Smooth muscle cell of the pulmonary artery (primary cell): Measurements from ENCODE around the gene ASCL2. TPM values are rescaled to one million over a fixed set of nuclear protein-coding genes. Genes with fewer than 3 reads are reported as not detected.

Experiments
- total RNA-seq: library from RNA; depleted of rRNA; stranded (reverse); fragments of >200 nt; gene quantifications from 2 replicates; pipeline ENCODE4 v1.2.3, GENCODE V29; 2014

Gene ASCL2, protein sequence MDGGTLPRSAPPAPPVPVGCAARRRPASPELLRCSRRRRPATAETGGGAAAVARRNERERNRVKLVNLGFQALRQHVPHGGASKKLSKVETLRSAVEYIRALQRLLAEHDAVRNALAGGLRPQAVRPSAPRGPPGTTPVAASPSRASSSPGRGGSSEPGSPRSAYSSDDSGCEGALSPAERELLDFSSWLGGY
- total RNA-seq, result not detected in 2 replicates

DNA sequence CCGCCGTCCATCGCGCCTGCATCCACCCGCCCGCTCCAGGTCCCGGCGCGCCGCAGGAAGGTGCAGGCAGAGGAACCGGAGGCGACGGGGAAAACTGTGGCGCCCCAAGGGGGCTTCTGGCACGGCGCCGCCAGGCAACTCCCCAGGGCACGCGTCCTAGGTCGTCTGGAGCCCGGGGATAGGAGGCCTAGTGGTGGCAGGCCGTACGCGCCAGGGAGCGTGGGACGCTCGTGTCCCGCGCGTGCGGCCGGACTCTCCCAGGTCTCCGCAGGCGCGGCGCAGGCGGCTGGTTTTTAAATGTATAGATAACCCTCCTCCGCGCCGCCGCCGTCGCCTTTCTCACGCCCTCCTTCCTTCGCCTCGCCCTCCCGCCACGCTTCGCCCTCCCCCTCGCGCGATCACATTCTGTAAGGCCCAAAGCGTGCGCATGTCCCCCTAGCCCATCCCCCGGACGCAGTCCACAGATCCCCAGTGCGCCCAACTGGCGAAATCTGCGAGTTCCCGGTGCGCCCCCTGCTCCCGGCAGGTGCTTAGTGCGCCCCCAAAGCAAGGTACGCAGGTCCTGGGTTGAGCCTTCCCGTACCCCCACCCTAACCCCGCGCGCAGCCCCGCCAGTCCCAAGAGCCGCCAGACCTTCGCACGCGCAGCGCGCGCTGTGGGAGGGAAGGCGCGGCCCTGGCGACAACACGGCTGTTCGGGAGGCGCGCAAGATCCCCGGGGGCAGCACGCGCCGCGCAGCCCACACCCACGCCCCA lies at the start of gene ASCL2:
TSS of gene ASCL2 (minus strand) at position 267 of the 755 bp plus-strand sequence. CDS start at position 11, 256 bp downstream.

GRCh38 chr11:2301631-2302305 lies 31.4 kb upstream of the ASCL2 start, which contains the start of the genes C11orf21 and TSPAN32:
C11orf21 (minus strand) TSS chr11:2301918; CDS start chr11:2301808, 110 bp downstream.
TSPAN32 (plus strand) TSS chr11:2302013; CDS start chr11:2302150, 137 bp downstream.

Other genes with a start within 250 kb of the ASCL2 start
- gene IGF2, start 131.2 kb downstream of the ASCL2 start, total RNA-seq, result 0.07 and 0.10 TPM in 2 replicates
- gene INS, start 109.4 kb downstream of the ASCL2 start, total RNA-seq, result not detected in 2 replicates
- gene TH, start 98.8 kb downstream of the ASCL2 start, total RNA-seq, result not detected in 2 replicates
- 0.07 and 0.20 TPM in 2 replicates for gene C11orf21, start 31.3 kb upstream of the ASCL2 start, total RNA-seq
- 0.46 TPM in 1 of 2 replicates, not detected in the other for gene TSPAN32, start 31.4 kb upstream of the ASCL2 start, total RNA-seq
- gene CD81, start 106.7 kb upstream of the ASCL2 start, total RNA-seq, result 624 and 818 TPM in 2 replicates
- gene TSSC4, start 130.2 kb upstream of the ASCL2 start, total RNA-seq, result 38.7 and 49.4 TPM in 2 replicates
- gene TRPM5, start 173.9 kb upstream of the ASCL2 start, total RNA-seq, result not detected in 2 replicates
- gene KCNQ1, start 174.4 kb upstream of the ASCL2 start, total RNA-seq, result not detected in 2 replicates